Measurements from ENCODE around the gene DNAH17. TPM values are rescaled to one million over a fixed set of nuclear protein-coding genes. Genes with fewer than 3 reads are reported as not detected.

The DNAH17 gene
- total RNA-seq, 2 donors from 2014 or later: not detected

- WGBS, 2 donors: 86 to 92% methylated on average over 4 to 6 of the region's 6 CpGs
- H3K27ac ChIP-seq: no peak overlapping the region
- no peaks in the 10 kb centered on the region for H3K9me3 ChIP-seq
- TF ChIP-seq CTCF (IDR thresholded peaks at IDR 0.05) (no peak), POLR2A (IDR thresholded peaks at IDR 0.05) (no peak)
- intact Hi-C loops (cut with DNase I): no loop called here
- DNase-seq (no peak), ATAC-seq (no peak)
- no peak overlapping the region for H3K4me3 ChIP-seq
- H3K4me1 ChIP-seq: no peaks in the 10 kb centered on the region
- no peaks in the 10 kb centered on the region for H3K36me3 ChIP-seq (replicated peaks in 1 of 2; ENCODE audit: insufficient read depth in 1 of 2, low read depth in 2 of 2)
- no peaks in the 10 kb centered on the region for H3K27me3 ChIP-seq
These were observed 28.7 kb upstream of the DNAH17 start for GRCh38 chr17:78605886-78606285.

- Histone ChIP-seq H3K36me3 (replicated peaks in 1 of 2; ENCODE audit: insufficient read depth in 1 of 2, low read depth in 2 of 2) (no peaks in the 10 kb centered on the region), H3K27ac (no peak overlapping the region), H3K4me3 (no peak overlapping the region), H3K4me1 (no peaks in the 10 kb centered on the region), H3K9me3 (no peaks in the 10 kb centered on the region), H3K27me3 (no peaks in the 10 kb centered on the region)
- no peak for ATAC-seq
- intact Hi-C loops (cut with DNase I): no loop called here
- TF ChIP-seq CTCF (IDR thresholded peaks at IDR 0.05) (no peak), POLR2A (IDR thresholded peaks at IDR 0.05) (no peak)
- no peak for DNase-seq
- WGBS, 2 donors: 43 to 59% methylated on average over 2 to 3 of the region's 3 CpGs
These were observed 28.2 kb upstream of the DNAH17 start for GRCh38 chr17:78605429-78605828.

GRCh38 chr17:78602246-78602645, 25.1 kb upstream of the DNAH17 start:
- intact Hi-C loops (cut with DNase I): no loop called here
- H3K4me1 ChIP-seq: no peaks in the 10 kb centered on the region
- DNase-seq (no peak), ATAC-seq (no peak)
- no peaks in the 10 kb centered on the region for H3K27me3 ChIP-seq
- H3K36me3 ChIP-seq (replicated peaks in 1 of 2; ENCODE audit: insufficient read depth in 1 of 2, low read depth in 2 of 2): no peaks in the 10 kb centered on the region
- H3K9me3 ChIP-seq: no peaks in the 10 kb centered on the region
- H3K27ac ChIP-seq: no peak overlapping the region
- TF ChIP-seq CTCF (IDR thresholded peaks at IDR 0.05): no peak
- no peak for TF ChIP-seq POLR2A (IDR thresholded peaks at IDR 0.05)
- WGBS, 2 donors: 79 to 87% methylated on average over 5 to 6 of the region's 6 CpGs
- H3K4me3 ChIP-seq: no peak overlapping the region

- TF ChIP-seq POLR2A (IDR thresholded peaks at IDR 0.05) (no peak), CTCF (IDR thresholded peaks at IDR 0.05) (no peak)
- DNase-seq (no peak), ATAC-seq (no peak)
- no peaks in the 10 kb centered on the region for H3K4me1 ChIP-seq
- intact Hi-C loops (cut with DNase I): no loop called here
- H3K27ac ChIP-seq: no peak overlapping the region
- H3K4me3 ChIP-seq: no peak overlapping the region
- H3K27me3 ChIP-seq: no peaks in the 10 kb centered on the region
- no peaks in the 10 kb centered on the region for H3K36me3 ChIP-seq (replicated peaks in 1 of 2; ENCODE audit: insufficient read depth in 1 of 2, low read depth in 2 of 2)
- no peaks in the 10 kb centered on the region for H3K9me3 ChIP-seq
- WGBS, 2 donors: 58% methylated on average over 9 of the region's 9 CpGs
These were observed 24.5 kb upstream of the DNAH17 start for GRCh38 chr17:78601577-78602190.

DNA sequence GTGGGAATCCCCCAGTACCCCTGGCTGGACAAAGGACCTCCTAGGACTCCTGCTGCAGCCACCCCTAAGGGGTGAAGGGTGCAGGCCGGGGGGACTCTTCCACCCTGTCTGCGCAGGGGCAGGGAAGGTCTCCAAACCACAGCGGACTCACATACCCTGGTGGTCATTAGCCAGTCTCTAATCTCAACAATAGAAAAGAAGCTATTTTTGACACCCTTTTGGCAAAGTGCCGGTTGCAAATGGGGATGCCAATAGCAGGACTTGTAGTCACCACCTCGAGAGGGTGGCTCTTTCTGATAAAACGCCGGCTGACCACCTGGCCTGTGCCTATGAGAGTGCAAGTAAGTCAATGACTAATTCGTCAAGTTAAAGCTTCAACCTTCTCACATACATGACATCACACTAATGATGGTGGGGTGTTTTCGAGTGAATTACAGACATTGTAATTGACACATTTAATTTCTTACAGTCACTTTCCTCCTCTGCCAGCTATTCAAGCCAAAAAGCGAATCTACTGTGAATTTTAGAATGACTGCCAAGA, 23.1 kb upstream of the DNAH17 start:
- DNase-seq (no peak), ATAC-seq (no peak)
- Histone ChIP-seq H3K27me3 (no peaks in the 10 kb centered on the region), H3K4me1 (no peaks in the 10 kb centered on the region), H3K4me3 (no peak overlapping the region), H3K36me3 (replicated peaks in 1 of 2; ENCODE audit: insufficient read depth in 1 of 2, low read depth in 2 of 2) (no peaks in the 10 kb centered on the region), H3K27ac (no peak overlapping the region), H3K9me3 (no peaks in the 10 kb centered on the region)
- TF ChIP-seq CTCF (IDR thresholded peaks at IDR 0.05): no peak
- TF ChIP-seq POLR2A (IDR thresholded peaks at IDR 0.05): no peak
- WGBS, 2 donors: 66 to 71% methylated on average over 7 to 10 of the region's 10 CpGs
- intact Hi-C loops (cut with DNase I): no loop called here
